Suprapubic skin (tissue), 4 donors: ENCODE data around the gene SPECC1. TPM values are rescaled to one million over a fixed set of nuclear protein-coding genes. Genes with fewer than 3 reads are reported as not detected.
"Not testable (repeated sequence)": the region's sequence is repeated elsewhere in the genome, so short reads cannot be mapped to it uniquely, and the experiment has no call there.

Experiments
- DNase-seq, 2 donors: peaks; one replicate each; pipeline ENCODE4 v3.0.0-alpha.2; 2019; ENCODE audit warnings: low spot score in 2 of 2
- H3K27ac ChIP-seq: fragments of 200-600 bp; sonication (generic); one replicate; pipeline ENCODE4 v1.5.1; 2019
- H3K27me3 ChIP-seq: fragments of 200-600 bp; sonication (generic); one replicate; pipeline ENCODE4 v1.5.1; 2019
- H3K36me3 ChIP-seq: fragments of 200-600 bp; sonication (generic); one replicate; pipeline ENCODE4 v1.5.1; 2019
- H3K4me1 ChIP-seq: fragments of 200-600 bp; sonication (generic); one replicate; pipeline ENCODE4 v1.5.1; 2019
- H3K4me3 ChIP-seq: fragments of 200-600 bp; sonication (generic); one replicate; pipeline ENCODE4 v1.5.1; 2019; ENCODE audit warnings: mild to moderate bottlenecking
- H3K9me3 ChIP-seq: fragments of 200-600 bp; sonication (generic); one replicate; pipeline ENCODE4 v1.5.1; 2019
- EP300 ChIP-seq: sonication (generic); formaldehyde crosslinking; IDR thresholded peaks from one replicate; pipeline ENCODE4 v1.6.1; 2017; ENCODE audit warnings: antibody characterized with exemption
- POLR2A ChIP-seq, 2 donors: fragments of 450-650 bp; IDR thresholded peaks; one replicate each; pipeline ENCODE4 v1.6.1; 2017; ENCODE audit warnings: antibody characterized with exemption in 2 of 2, mild to moderate bottlenecking in 2 of 2, moderate library complexity in 2 of 2
- POLR2AphosphoS5 ChIP-seq, 3 donors: sonication (generic); formaldehyde crosslinking; IDR thresholded peaks; one replicate each; pipeline ENCODE4 v1.6.1; 2017; ENCODE audit warnings: antibody characterized with exemption in 3 of 3
- WGBS: methylation state at CpG from one replicate; pipeline ENCODE4 v1.1.5; 2018; 5-methylcytosine and 5-hydroxymethylcytosine counted together
- total RNA-seq, 4 donors: library from RNA; depleted of rRNA; stranded (reverse); fragments of >200 nt; gene quantifications; one replicate each; pipeline ENCODE4 v1.1.0, GENCODE V29; 2016
- TF ChIP-seq, protein P1 (sequence below), 2 donors: fragments of 200-600 bp in 1 of 2; fragments of 450-650 bp in 1 of 2; sonication (generic) in 1 of 2; IDR thresholded peaks; one replicate each; pipeline ENCODE4 v1.5.1; 2016 to 2019; ENCODE audit warnings: antibody characterized with exemption in 2 of 2, mild to moderate bottlenecking in 1 of 2, moderate library complexity in 1 of 2

Gene SPECC1
- total RNA-seq, 4 donors from 2014 or later, result 12.2 to 18.1 (median 16.4) TPM

GRCh38 chr17:20235747-20236146 is 226.6 kb downstream of the SPECC1 start:
- no peak overlapping the region for H3K4me3 ChIP-seq
- H3K27ac ChIP-seq, result no peak overlapping the region
- H3K27me3 ChIP-seq, result no peaks in the 10 kb centered on the region
- no peaks in the 10 kb centered on the region for H3K4me1 ChIP-seq
- no peaks in the 10 kb centered on the region for H3K9me3 ChIP-seq
- H3K36me3 ChIP-seq, result peaks cover 8% of the 10 kb centered on the region
- no peak for DNase-seq
- TF ChIP-seq POLR2A (IDR thresholded peaks at IDR 0.05) (no peak), POLR2AphosphoS5 (IDR thresholded peaks at IDR 0.05) (no peak), EP300 (no peak)
- TF ChIP-seq, protein P1, sequence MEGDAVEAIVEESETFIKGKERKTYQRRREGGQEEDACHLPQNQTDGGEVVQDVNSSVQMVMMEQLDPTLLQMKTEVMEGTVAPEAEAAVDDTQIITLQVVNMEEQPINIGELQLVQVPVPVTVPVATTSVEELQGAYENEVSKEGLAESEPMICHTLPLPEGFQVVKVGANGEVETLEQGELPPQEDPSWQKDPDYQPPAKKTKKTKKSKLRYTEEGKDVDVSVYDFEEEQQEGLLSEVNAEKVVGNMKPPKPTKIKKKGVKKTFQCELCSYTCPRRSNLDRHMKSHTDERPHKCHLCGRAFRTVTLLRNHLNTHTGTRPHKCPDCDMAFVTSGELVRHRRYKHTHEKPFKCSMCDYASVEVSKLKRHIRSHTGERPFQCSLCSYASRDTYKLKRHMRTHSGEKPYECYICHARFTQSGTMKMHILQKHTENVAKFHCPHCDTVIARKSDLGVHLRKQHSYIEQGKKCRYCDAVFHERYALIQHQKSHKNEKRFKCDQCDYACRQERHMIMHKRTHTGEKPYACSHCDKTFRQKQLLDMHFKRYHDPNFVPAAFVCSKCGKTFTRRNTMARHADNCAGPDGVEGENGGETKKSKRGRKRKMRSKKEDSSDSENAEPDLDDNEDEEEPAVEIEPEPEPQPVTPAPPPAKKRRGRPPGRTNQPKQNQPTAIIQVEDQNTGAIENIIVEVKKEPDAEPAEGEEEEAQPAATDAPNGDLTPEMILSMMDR (IDR thresholded peaks at IDR 0.05), result no peak
- WGBS, result 73% methylated on average over 6 of the region's 6 CpGs

DNA sequence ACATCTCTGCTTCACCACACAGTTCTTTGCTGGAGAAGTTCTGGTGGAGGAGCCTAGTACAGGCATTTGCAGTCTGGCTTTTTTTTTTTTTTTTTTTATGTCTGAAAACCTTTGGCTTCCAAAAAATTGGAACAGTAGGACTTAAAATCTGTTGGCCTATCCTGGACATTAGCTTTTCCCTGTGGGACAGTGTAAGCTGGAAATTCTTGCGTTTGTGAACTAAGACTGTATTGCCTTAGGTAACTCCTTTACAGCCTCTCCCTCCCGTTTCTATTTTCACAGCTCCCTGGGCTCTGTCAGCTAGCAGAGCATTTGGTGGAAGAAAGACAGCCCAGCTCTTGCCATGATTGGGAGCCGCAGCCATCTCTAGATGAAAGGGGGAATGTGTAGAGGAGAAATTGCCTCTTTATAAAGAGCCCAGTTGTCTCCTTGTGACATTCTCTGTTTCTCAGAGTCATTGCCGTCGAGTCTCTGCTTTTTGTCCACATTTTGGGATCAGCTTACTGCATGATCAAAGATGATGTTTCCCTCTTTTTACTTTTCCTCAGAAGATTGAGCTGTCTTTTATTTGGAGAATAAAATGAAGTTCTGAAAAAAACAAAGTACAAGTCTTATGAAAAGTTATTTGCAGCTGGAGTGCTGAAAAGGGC is 227.5 kb downstream of the SPECC1 start:
- no peaks in the 10 kb centered on the region for H3K4me1 ChIP-seq
- no peak for TF ChIP-seq POLR2A (IDR thresholded peaks at IDR 0.05)
- TF ChIP-seq POLR2AphosphoS5 (IDR thresholded peaks at IDR 0.05), result no peak
- TF ChIP-seq, protein P1 (IDR thresholded peaks at IDR 0.05), result no peak
- no peak for TF ChIP-seq EP300
- no peaks in the 10 kb centered on the region for H3K27me3 ChIP-seq
- DNase-seq, result no peak
- 81% methylated on average over 5 of the region's 5 CpGs for WGBS
- H3K9me3 ChIP-seq, result no peaks in the 10 kb centered on the region
- no peak overlapping the region for H3K27ac ChIP-seq
- peaks cover 8% of the 10 kb centered on the region for H3K36me3 ChIP-seq
- H3K4me3 ChIP-seq, result no peak overlapping the region

GRCh38 chr17:20239776-20240175 is 230.6 kb downstream of the SPECC1 start:
- not testable (repeated sequence) for H3K9me3 ChIP-seq, H3K4me1 ChIP-seq, DNase-seq, H3K36me3 ChIP-seq, H3K27ac ChIP-seq, H3K27me3 ChIP-seq, H3K4me3 ChIP-seq
- WGBS, result 92% methylated on average over 3 of the region's 3 CpGs

GRCh38 chr17:20241855-20242254 is 232.7 kb downstream of the SPECC1 start:
- H3K9me3 ChIP-seq, result no peaks in the 10 kb centered on the region
- no peak for DNase-seq
- no peaks in the 10 kb centered on the region for H3K4me1 ChIP-seq
- no peaks in the 10 kb centered on the region for H3K27me3 ChIP-seq
- no peak overlapping the region for H3K27ac ChIP-seq
- 93% methylated on average over 4 of the region's 4 CpGs for WGBS
- TF ChIP-seq, protein P1 (IDR thresholded peaks at IDR 0.05), result no peak
- TF ChIP-seq POLR2A (IDR thresholded peaks at IDR 0.05) (no peak), POLR2AphosphoS5 (IDR thresholded peaks at IDR 0.05) (no peak), EP300 (no peak)
- no peaks in the 10 kb centered on the region for H3K36me3 ChIP-seq
- no peak overlapping the region for H3K4me3 ChIP-seq

DNA sequence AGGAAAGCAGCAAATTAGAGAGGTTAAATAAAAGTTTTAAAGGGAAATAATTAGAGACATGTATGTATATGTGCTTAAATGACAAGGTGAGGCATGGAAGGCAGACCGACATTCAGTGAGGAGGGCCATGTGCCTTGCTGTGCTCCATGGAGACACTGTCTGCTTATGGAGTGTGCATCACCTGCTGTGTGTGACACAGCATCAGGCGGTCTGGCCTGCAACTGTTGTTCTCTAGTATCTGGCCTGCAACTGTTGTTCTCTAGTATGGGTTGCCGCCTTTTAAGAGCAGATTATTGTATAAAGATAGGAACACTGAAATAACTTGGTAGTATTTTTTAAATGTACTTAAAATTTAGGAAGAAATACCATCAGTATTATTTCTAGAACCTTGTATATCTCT is 233.1 kb downstream of the SPECC1 start:
- H3K4me3 ChIP-seq, result no peak overlapping the region
- DNase-seq, result no peak
- no peaks in the 10 kb centered on the region for H3K4me1 ChIP-seq
- H3K9me3 ChIP-seq, result no peaks in the 10 kb centered on the region
- peaks cover 4% of the 10 kb centered on the region for H3K36me3 ChIP-seq
- H3K27me3 ChIP-seq, result no peaks in the 10 kb centered on the region
- 95% methylated on average over 3 of the region's 3 CpGs for WGBS
- H3K27ac ChIP-seq, result no peak overlapping the region
- TF ChIP-seq POLR2A (IDR thresholded peaks at IDR 0.05) (no peak), POLR2AphosphoS5 (IDR thresholded peaks at IDR 0.05) (no peak), EP300 (no peak)
- TF ChIP-seq, protein P1 (IDR thresholded peaks at IDR 0.05), result no peak

DNA sequence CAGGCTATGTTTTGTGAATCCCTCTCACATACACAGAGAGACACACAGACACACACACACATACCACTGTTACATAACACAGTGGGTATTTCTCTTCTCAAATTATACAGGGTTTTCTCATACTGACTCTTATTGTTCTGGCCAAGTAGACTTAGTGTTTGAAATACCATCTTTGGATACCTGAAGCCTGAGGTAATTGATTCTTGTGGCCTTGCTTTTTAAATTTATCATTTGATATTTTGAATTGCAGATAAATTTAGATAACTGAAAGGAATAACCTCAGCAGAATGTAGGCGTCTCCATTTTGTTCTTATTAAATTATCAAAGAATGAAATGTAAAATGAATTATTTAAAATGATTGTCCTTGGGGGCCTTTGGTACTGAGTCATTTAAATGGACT is 234.4 kb downstream of the SPECC1 start:
- no peaks in the 10 kb centered on the region for H3K9me3 ChIP-seq
- DNase-seq, result no peak
- no peak overlapping the region for H3K27ac ChIP-seq
- H3K4me3 ChIP-seq, result no peak overlapping the region
- TF ChIP-seq, protein P1 (IDR thresholded peaks at IDR 0.05), result no peak
- no peak for TF ChIP-seq POLR2A (IDR thresholded peaks at IDR 0.05)
- no peak for TF ChIP-seq EP300
- no peak for TF ChIP-seq POLR2AphosphoS5 (IDR thresholded peaks at IDR 0.05)
- H3K36me3 ChIP-seq, result peaks cover 14% of the 10 kb centered on the region
- 89% methylated on average over 1 of the region's 1 CpG for WGBS
- no peaks in the 10 kb centered on the region for H3K27me3 ChIP-seq
- H3K4me1 ChIP-seq, result no peaks in the 10 kb centered on the region
